ENCODE data around the gene BCDIN3D.
A peak's percentile ranks its signal among the peaks of the same experiment; 100 is the strongest.

GRCh38 chr12:49828133-49829091, 14.5 kb downstream of the BCDIN3D start, which contains the start of gene NCKAP5L:
- TF ChIP-seq, protein P1, sequence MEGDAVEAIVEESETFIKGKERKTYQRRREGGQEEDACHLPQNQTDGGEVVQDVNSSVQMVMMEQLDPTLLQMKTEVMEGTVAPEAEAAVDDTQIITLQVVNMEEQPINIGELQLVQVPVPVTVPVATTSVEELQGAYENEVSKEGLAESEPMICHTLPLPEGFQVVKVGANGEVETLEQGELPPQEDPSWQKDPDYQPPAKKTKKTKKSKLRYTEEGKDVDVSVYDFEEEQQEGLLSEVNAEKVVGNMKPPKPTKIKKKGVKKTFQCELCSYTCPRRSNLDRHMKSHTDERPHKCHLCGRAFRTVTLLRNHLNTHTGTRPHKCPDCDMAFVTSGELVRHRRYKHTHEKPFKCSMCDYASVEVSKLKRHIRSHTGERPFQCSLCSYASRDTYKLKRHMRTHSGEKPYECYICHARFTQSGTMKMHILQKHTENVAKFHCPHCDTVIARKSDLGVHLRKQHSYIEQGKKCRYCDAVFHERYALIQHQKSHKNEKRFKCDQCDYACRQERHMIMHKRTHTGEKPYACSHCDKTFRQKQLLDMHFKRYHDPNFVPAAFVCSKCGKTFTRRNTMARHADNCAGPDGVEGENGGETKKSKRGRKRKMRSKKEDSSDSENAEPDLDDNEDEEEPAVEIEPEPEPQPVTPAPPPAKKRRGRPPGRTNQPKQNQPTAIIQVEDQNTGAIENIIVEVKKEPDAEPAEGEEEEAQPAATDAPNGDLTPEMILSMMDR (IDR thresholded peaks at IDR 0.05; ENCODE audit: low read depth, low read length): no peak
- peak; percentile 54 for TF ChIP-seq POLR2A (IDR thresholded peaks at IDR 0.05; ENCODE audit: extremely low read depth, insufficient read length)
- TF ChIP-seq, protein P2, sequence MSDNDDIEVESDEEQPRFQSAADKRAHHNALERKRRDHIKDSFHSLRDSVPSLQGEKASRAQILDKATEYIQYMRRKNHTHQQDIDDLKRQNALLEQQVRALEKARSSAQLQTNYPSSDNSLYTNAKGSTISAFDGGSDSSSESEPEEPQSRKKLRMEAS (IDR thresholded peaks at IDR 0.05; ENCODE audit: low read depth, low read length): peak; percentile 86
- peak; percentile 67 for TF ChIP-seq MYC (IDR thresholded peaks at IDR 0.05; ENCODE audit: low read depth, low read length)

Data from NB4 (cell line).